ENCODE results near the gene OSBPL7.

GRCh38 chr17:47823519-47823918, 1.9 kb upstream of the OSBPL7 start:
- TF ChIP-seq EP300 (IDR thresholded peaks at IDR 0.05), result no peak
- no peak for TF ChIP-seq POLR2A (IDR thresholded peaks at IDR 0.05)
- TF ChIP-seq, protein P1, sequence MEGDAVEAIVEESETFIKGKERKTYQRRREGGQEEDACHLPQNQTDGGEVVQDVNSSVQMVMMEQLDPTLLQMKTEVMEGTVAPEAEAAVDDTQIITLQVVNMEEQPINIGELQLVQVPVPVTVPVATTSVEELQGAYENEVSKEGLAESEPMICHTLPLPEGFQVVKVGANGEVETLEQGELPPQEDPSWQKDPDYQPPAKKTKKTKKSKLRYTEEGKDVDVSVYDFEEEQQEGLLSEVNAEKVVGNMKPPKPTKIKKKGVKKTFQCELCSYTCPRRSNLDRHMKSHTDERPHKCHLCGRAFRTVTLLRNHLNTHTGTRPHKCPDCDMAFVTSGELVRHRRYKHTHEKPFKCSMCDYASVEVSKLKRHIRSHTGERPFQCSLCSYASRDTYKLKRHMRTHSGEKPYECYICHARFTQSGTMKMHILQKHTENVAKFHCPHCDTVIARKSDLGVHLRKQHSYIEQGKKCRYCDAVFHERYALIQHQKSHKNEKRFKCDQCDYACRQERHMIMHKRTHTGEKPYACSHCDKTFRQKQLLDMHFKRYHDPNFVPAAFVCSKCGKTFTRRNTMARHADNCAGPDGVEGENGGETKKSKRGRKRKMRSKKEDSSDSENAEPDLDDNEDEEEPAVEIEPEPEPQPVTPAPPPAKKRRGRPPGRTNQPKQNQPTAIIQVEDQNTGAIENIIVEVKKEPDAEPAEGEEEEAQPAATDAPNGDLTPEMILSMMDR (IDR thresholded peaks at IDR 0.05), result no peak
